ENCODE results near the gene WDR86.

WDR86 gene

GRCh38 chr7:151352512-151352911, 57.3 kb downstream of the WDR86 start:
- Histone ChIP-seq H3K27me3 (ENCODE audit: control insufficient read depth, low read length) (no peaks in the 10 kb centered on the region), H3K9me2 (replicated peaks; ENCODE audit: control insufficient read depth, low read length) (no peaks in the 10 kb centered on the region), H3K36me3 (ENCODE audit: control insufficient read depth, low read length) (peaks cover 77% of the 10 kb centered on the region), H3K79me2 (ENCODE audit: control insufficient read depth, low read length) (peaks cover 13% of the 10 kb centered on the region), H3K4me1 (ENCODE audit: control insufficient read depth, low read length) (peaks cover 50% of the 10 kb centered on the region), H3K27ac (ENCODE audit: low read depth, low read length) (peak overlapping the region; percentile 90), H3K4me2 (ENCODE audit: low read length) (peak overlapping the region; percentile 93), H4K20me1 (ENCODE audit: control insufficient read depth, insufficient read depth, low read depth, low read length) (no peaks in the 10 kb centered on the region), H3K4me3 (ENCODE audit: low read length) (peak overlapping the region; percentile 15; the same call in 1 of the 2 replicates), H3F3A (ENCODE audit: control insufficient read depth, insufficient read depth) (peaks cover 23% of the 10 kb centered on the region), H3K9me3 (ENCODE audit: control insufficient read depth, insufficient read depth, low read length) (no peaks in the 10 kb centered on the region)
- no peak for TF ChIP-seq CTCF (IDR thresholded peaks at IDR 0.05; ENCODE audit: low read depth, low read length, poor library complexity, severe bottlenecking)
- TF ChIP-seq EZH2phosphoT487 (IDR thresholded peaks at IDR 0.05; ENCODE audit: borderline replicate concordance, low read length): no peak

GRCh38 chr7:151351967-151352366, 57.9 kb downstream of the WDR86 start:
- Histone ChIP-seq H3K79me2 (ENCODE audit: control insufficient read depth, low read length) (peaks cover 15% of the 10 kb centered on the region), H3F3A (ENCODE audit: control insufficient read depth, insufficient read depth) (peaks cover 23% of the 10 kb centered on the region), H3K4me1 (ENCODE audit: control insufficient read depth, low read length) (peaks cover 52% of the 10 kb centered on the region), H4K20me1 (ENCODE audit: control insufficient read depth, insufficient read depth, low read depth, low read length) (no peaks in the 10 kb centered on the region), H3K4me2 (ENCODE audit: low read length) (peak overlapping the region; percentile 93), H3K36me3 (ENCODE audit: control insufficient read depth, low read length) (peaks cover 79% of the 10 kb centered on the region), H3K27ac (ENCODE audit: low read depth, low read length) (peak overlapping the region; percentile 90), H3K27me3 (ENCODE audit: control insufficient read depth, low read length) (no peaks in the 10 kb centered on the region), H3K4me3 (ENCODE audit: low read length) (peak overlapping the region; percentile 71), H3K9me2 (replicated peaks; ENCODE audit: control insufficient read depth, low read length) (no peaks in the 10 kb centered on the region), H3K9me3 (ENCODE audit: control insufficient read depth, insufficient read depth, low read length) (no peaks in the 10 kb centered on the region)
- TF ChIP-seq CTCF (IDR thresholded peaks at IDR 0.05; ENCODE audit: low read depth, low read length, poor library complexity, severe bottlenecking) (no peak), EZH2phosphoT487 (IDR thresholded peaks at IDR 0.05; ENCODE audit: borderline replicate concordance, low read length) (no peak)

- Histone ChIP-seq H3F3A (ENCODE audit: control insufficient read depth, insufficient read depth) (peaks cover 24% of the 10 kb centered on the region), H3K4me1 (ENCODE audit: control insufficient read depth, low read length) (peaks cover 60% of the 10 kb centered on the region), H4K20me1 (ENCODE audit: control insufficient read depth, insufficient read depth, low read depth, low read length) (no peaks in the 10 kb centered on the region), H3K4me2 (ENCODE audit: low read length) (peak overlapping the region; percentile 93), H3K4me3 (ENCODE audit: low read length) (peak overlapping the region; percentile 71), H3K9me3 (ENCODE audit: control insufficient read depth, insufficient read depth, low read length) (no peaks in the 10 kb centered on the region), H3K79me2 (ENCODE audit: control insufficient read depth, low read length) (peaks cover 21% of the 10 kb centered on the region), H3K27ac (ENCODE audit: low read depth, low read length) (peak overlapping the region; percentile 90), H3K36me3 (ENCODE audit: control insufficient read depth, low read length) (peaks cover 84% of the 10 kb centered on the region), H3K27me3 (ENCODE audit: control insufficient read depth, low read length) (no peaks in the 10 kb centered on the region), H3K9me2 (replicated peaks; ENCODE audit: control insufficient read depth, low read length) (no peaks in the 10 kb centered on the region)
- no peak for TF ChIP-seq EZH2phosphoT487 (IDR thresholded peaks at IDR 0.05; ENCODE audit: borderline replicate concordance, low read length)
- TF ChIP-seq CTCF (IDR thresholded peaks at IDR 0.05; ENCODE audit: low read depth, low read length, poor library complexity, severe bottlenecking): peak; percentile 96
Observed at GRCh38 chr7:151351027-151351426, 58.8 kb downstream of the WDR86 start.

Data from DOHH2 (cell line).